IMR-90 (cell line): ENCODE measurements around the gene TIAM2. TPM values are rescaled to one million over a fixed set of nuclear protein-coding genes. Genes with fewer than 3 reads are reported as not detected.

Source experiments
- ATAC-seq: fragments of 200-7000 bp; cut with Tn5 transposase; 2 replicates; pipeline ENCODE4 v1.9.1; 2020; ENCODE audit warnings: low read depth, mild to moderate bottlenecking, moderate library complexity
- BruUV-seq: library from RNA; stranded (reverse); fragments of 400-500 nt; replicated peaks from 2 replicates; lab custom pipeline; 2021; lab: Mats Ljungman, UMichigan
- CTCF ChIA-PET: fragments of 300-600 bp; formaldehyde crosslinking; extraction: SDS; loops from one replicate; lab custom pipeline; 2021; ENCODE audit warnings: antibody characterized with exemption; lab: Yijun Ruan, JAX
- POLR2A ChIA-PET: fragments of 300-600 bp; sonication (Branson Sonifier 250); formaldehyde crosslinking; loops from one replicate; lab custom pipeline; 2022; ENCODE audit warnings: antibody characterized with exemption; ENCODE audit not compliant: unreplicated experiment; lab: Charles Lee
- DNase-seq: peaks from one replicate; pipeline ENCODE4 v3.0.0; 2013
- H2AFZ ChIP-seq: replicated peaks from 2 replicates; pipeline ENCODE3; 2013; ENCODE audit warnings: low read length, mild to moderate bottlenecking; ENCODE audit not compliant: poor library complexity
- H2AK5ac ChIP-seq: 2 replicates; pipeline ENCODE4 v1.6.1; 2013; ENCODE audit warnings: low read depth, low read length, inconsistent platforms
- H2AK9ac ChIP-seq: replicated peaks from 2 replicates; pipeline ENCODE3; 2013; ENCODE audit warnings: mild to moderate bottlenecking, low read depth, low read length, moderate library complexity; ENCODE audit not compliant: poor library complexity
- H2BK120ac ChIP-seq: 2 replicates; pipeline ENCODE4 v1.6.1; 2013; ENCODE audit warnings: low read depth, low read length, inconsistent platforms
- H2BK15ac ChIP-seq: 3 replicates; pipeline ENCODE4 v1.6.1; 2013; ENCODE audit warnings: low read depth, low read length, inconsistent platforms
- H2BK20ac ChIP-seq: 2 replicates; pipeline ENCODE4 v1.6.1; 2013; ENCODE audit warnings: low read depth, mild to moderate bottlenecking, inconsistent platforms, low read length, moderate library complexity
- H2BK5ac ChIP-seq: 2 replicates; pipeline ENCODE4 v1.6.1; 2013; ENCODE audit warnings: mild to moderate bottlenecking, low read depth, low read length, inconsistent platforms; ENCODE audit not compliant: poor library complexity, severe bottlenecking
- H3K14ac ChIP-seq: replicated peaks from 2 replicates; pipeline ENCODE4 v1.6.1; 2013; ENCODE audit warnings: low read depth, low read length, inconsistent platforms
- H3K18ac ChIP-seq: 2 replicates; pipeline ENCODE4 v1.6.1; 2013; ENCODE audit warnings: low read depth, low read length, control low read depth
- H3K23ac ChIP-seq: 2 replicates; pipeline ENCODE4 v1.6.1; 2013; ENCODE audit warnings: low read depth, low read length, inconsistent platforms
- H3K27ac ChIP-seq: 2 replicates; pipeline ENCODE4 v1.5.1; 2013; ENCODE audit warnings: mild to moderate bottlenecking, control low read depth, low read length; ENCODE audit not compliant: insufficient read depth
- H3K27me3 ChIP-seq: 2 replicates; pipeline ENCODE4 v1.6.1; 2013; ENCODE audit warnings: low read length; ENCODE audit not compliant: control insufficient read depth, insufficient read depth
- H3K36me3 ChIP-seq: 2 replicates; pipeline ENCODE4 v1.6.1; 2013; ENCODE audit warnings: low read length, mixed read lengths; ENCODE audit not compliant: control insufficient read depth, insufficient read depth
- H3K4ac ChIP-seq: 2 replicates; pipeline ENCODE4 v1.6.1; 2013; ENCODE audit warnings: low read depth, low read length, inconsistent platforms
- H3K4me1 ChIP-seq: 2 replicates; pipeline ENCODE4 v1.6.1; 2013; ENCODE audit warnings: low read length, mixed read lengths; ENCODE audit not compliant: control insufficient read depth, insufficient read depth
- H3K4me2 ChIP-seq: 2 replicates; pipeline ENCODE4 v1.6.1; 2013; ENCODE audit warnings: low read depth, mild to moderate bottlenecking, control low read depth, low read length, moderate library complexity
- H3K4me3 ChIP-seq: 2 replicates; pipeline ENCODE4 v1.5.1; 2013; ENCODE audit warnings: low read depth, mild to moderate bottlenecking, control low read depth, low read length, moderate library complexity; ENCODE audit not compliant: insufficient read depth
- H3K56ac ChIP-seq: 2 replicates; pipeline ENCODE4 v1.6.1; 2013; ENCODE audit warnings: low read length, inconsistent platforms; ENCODE audit not compliant: insufficient read depth; ENCODE audit errors: extremely low read depth
- H3K79me1 ChIP-seq, 2 experiments: 2 replicates each; pipeline ENCODE4 v1.6.1; 2013; ENCODE audit warnings: low read length in 2 of 2, inconsistent platforms in 1 of 2, low read depth in 1 of 2
- H3K9ac ChIP-seq: 2 replicates; pipeline ENCODE4 v1.6.1; 2013; ENCODE audit warnings: low read depth, low read length, control low read depth
- H3K9me1 ChIP-seq: 2 replicates; pipeline ENCODE4 v1.6.1; 2013; ENCODE audit warnings: low read length, inconsistent platforms; ENCODE audit not compliant: insufficient read depth
- H3K9me3 ChIP-seq: 2 replicates; pipeline ENCODE4 v1.6.1; 2013; ENCODE audit warnings: low read length; ENCODE audit not compliant: control insufficient read depth, insufficient read depth
- H4K20me1 ChIP-seq: 2 replicates; pipeline ENCODE4 v1.6.1; 2013; ENCODE audit warnings: low read length, inconsistent platforms; ENCODE audit not compliant: insufficient read depth
- H4K5ac ChIP-seq: 2 replicates; pipeline ENCODE4 v1.6.1; 2013; ENCODE audit warnings: mild to moderate bottlenecking, low read depth, low read length, control low read depth
- H4K8ac ChIP-seq, 2 experiments: 2 replicates each; pipeline ENCODE4 v1.6.1; 2013; ENCODE audit warnings: low read depth in 2 of 2, low read length in 2 of 2, control low read depth in 1 of 2, inconsistent platforms in 1 of 2
- H4K91ac ChIP-seq: 2 replicates; pipeline ENCODE4 v1.6.1; 2013; ENCODE audit warnings: low read depth, low read length, inconsistent platforms; ENCODE audit not compliant: insufficient read depth
- BHLHE40 ChIP-seq: fragments of 150-350 bp; IDR thresholded peaks from 2 replicates; pipeline ENCODE4 v1.6.1; 2016; ENCODE audit warnings: mild to moderate bottlenecking, low read depth, low read length
- CHD1 ChIP-seq: IDR thresholded peaks from 2 replicates; pipeline ENCODE4 v1.6.1; 2012; ENCODE audit warnings: low read depth, low read length, improper control_type of control experiment
- MAFK ChIP-seq: IDR thresholded peaks from 2 replicates; pipeline ENCODE4 v1.6.1; 2012; ENCODE audit warnings: low read depth, low read length, improper control_type of control experiment
- NFE2L2 ChIP-seq: fragments of 150-350 bp; IDR thresholded peaks from 2 replicates; pipeline ENCODE4 v1.6.1; 2016; ENCODE audit warnings: low read depth, mild to moderate bottlenecking, low read length
- POLR2A ChIP-seq: IDR thresholded peaks from 2 replicates; pipeline ENCODE4 v1.6.1; 2012; ENCODE audit warnings: mild to moderate bottlenecking, low read depth, low read length
- SMC3 ChIP-seq: fragments of 150-350 bp; IDR thresholded peaks from 2 replicates; pipeline ENCODE4 v1.6.1; 2016; ENCODE audit warnings: low read depth, mild to moderate bottlenecking, antibody characterized with exemption, low read length, moderate library complexity
- WGBS, 2 experiments: methylation state at CpG; one replicate each; pipeline versions ENCODE4 v1.1.5 to v1.1.7; 2013; ENCODE audit warnings: missing lambda C conversion rate in 2 of 2; ENCODE audit not compliant: insufficient read length in 1 of 2; ENCODE audit errors: extremely low coverage in 2 of 2; 5-methylcytosine and 5-hydroxymethylcytosine counted together
- dilution Hi-C: fragments of 300-500 bp; cut with HindIII; formaldehyde crosslinking; loops from one replicate; pipeline ENCODE4 v1.14.3; 2018; ENCODE audit warnings: low sequenced_read_pairs; ENCODE audit not compliant: unreplicated experiment
- in situ Hi-C: fragments of 300-500 bp; cut with MboI; formaldehyde crosslinking; loops from 3 replicates; pipeline ENCODE4 v1.14.3; 2019; ENCODE audit warnings: low sequenced_read_pairs, inconsistent platforms, mixed read lengths
- intact Hi-C: fragments of 100-400 bp; cut with micrococcal nuclease; formaldehyde crosslinking; loops from 2 replicates; pipeline ENCODE4 v1.10.0; 2022
- polyA plus RNA-seq, 3 experiments: library from polyadenylated mRNA; depleted of rRNA; stranded (reverse); fragments of >200 nt; gene quantifications; 2 replicates each; pipeline ENCODE4 v1.2.3, GENCODE V29; 2012; ENCODE audit warnings: low replicate concordance in 1 of 3
- total RNA-seq: library from RNA; depleted of rRNA; stranded (reverse); fragments of >200 nt; gene quantifications from 2 replicates; pipeline ENCODE4 v1.2.3, GENCODE V29; 2012
- TF ChIP-seq, protein P1 (sequence below): fragments of 150-350 bp; IDR thresholded peaks from 2 replicates; pipeline ENCODE4 v1.6.1; 2017; ENCODE audit warnings: mild to moderate bottlenecking, antibody characterized with exemption, low read length, low read depth

TIAM2 gene
- total and polyA plus RNA-seq, 2 of the 4 experiments (the other 2 are of a cell fraction): 3.1 to 4.7 TPM

DNA sequence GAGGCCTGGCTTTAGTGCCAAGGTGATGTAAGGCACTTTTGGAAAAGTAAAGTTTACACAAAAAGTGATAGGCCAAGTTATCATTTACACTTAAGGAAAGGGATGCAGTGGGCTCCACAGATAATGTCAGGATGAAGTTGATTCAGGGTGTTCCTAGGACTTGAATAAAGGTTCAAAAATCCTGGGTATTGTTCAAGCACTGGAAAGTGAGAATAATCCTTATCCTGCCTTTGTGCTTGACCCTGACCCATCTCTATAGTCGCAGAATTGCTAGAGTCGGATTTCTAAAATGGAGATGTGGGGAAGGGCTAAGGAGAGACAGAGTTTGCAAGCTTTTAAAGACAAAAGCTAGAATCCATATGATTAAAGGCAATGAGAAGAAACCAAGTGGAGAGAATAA, 115.6 kb downstream of the TIAM2 start:
- intact Hi-C loops (no loop called here), in situ Hi-C loops (no loop called here), dilution Hi-C loops (no loop called here)
- Histone ChIP-seq H2BK15ac (no peak overlapping the region; the same call in 2 of the 3 replicates), H4K5ac (no peak overlapping the region), H2AFZ (no peak overlapping the region), H3K18ac (no peak overlapping the region; the same call in 1 of the 2 replicates), H3K36me3 (no peaks in the 10 kb centered on the region), H4K91ac (no peak overlapping the region), H3K56ac (no peak overlapping the region), H2AK9ac (no peak overlapping the region), H2BK5ac (no peak overlapping the region), H3K9me1 (no peaks in the 10 kb centered on the region), H3K14ac (no peak overlapping the region), H3K23ac (no peak overlapping the region), H3K4me3 (no peak overlapping the region), H3K27ac (no peak overlapping the region), H4K20me1 (no peaks in the 10 kb centered on the region), H3K4me1 (peaks cover 4% of the 10 kb centered on the region), H3K79me1 (0 out of 4 replicates have a peak, but pooled peaks cover 0 to 5% of the 10 kb centered on the region in 2 experiments), H2AK5ac (no peak overlapping the region; the same call in 1 of the 2 replicates), H4K8ac (no peak overlapping the region), H3K4ac (no peak overlapping the region), H3K9me3 (no peaks in the 10 kb centered on the region), H2BK20ac (no peak overlapping the region), H3K4me2 (no peak overlapping the region), H3K27me3 (no peaks in the 10 kb centered on the region; the same call in 1 of the 2 replicates), H2BK120ac (no peak overlapping the region), H3K9ac (no peak overlapping the region)
- ChIA-PET POLR2A (interaction anchor here (0.7 kb wide), 1 partner anchor 16 kb away, joined by 6 read pairs; no protein-coding TSS in a partner anchor), CTCF (interaction anchor here (1.0 kb wide), 1 partner anchor 9 kb away, joined by 5 read pairs; no protein-coding TSS in a partner anchor)
- 100% methylated on average over 1 of the region's 2 CpGs; no CpG with 5 or more reads in 1 of the 2 experiments for WGBS, 2 experiments
- no peak for DNase-seq
- no TSS peak for BruUV-seq
- no peak; the same call in 1 of the 2 replicates for ATAC-seq
- TF ChIP-seq CHD1 (no peak), NFE2L2 (no peak), POLR2A (no peak), BHLHE40 (no peak), MAFK (no peak), SMC3 (no peak)
- TF ChIP-seq, protein P1, sequence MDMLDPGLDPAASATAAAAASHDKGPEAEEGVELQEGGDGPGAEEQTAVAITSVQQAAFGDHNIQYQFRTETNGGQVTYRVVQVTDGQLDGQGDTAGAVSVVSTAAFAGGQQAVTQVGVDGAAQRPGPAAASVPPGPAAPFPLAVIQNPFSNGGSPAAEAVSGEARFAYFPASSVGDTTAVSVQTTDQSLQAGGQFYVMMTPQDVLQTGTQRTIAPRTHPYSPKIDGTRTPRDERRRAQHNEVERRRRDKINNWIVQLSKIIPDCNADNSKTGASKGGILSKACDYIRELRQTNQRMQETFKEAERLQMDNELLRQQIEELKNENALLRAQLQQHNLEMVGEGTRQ: no peak
